ENCODE measurements around the gene SMAD5. TPM values are rescaled to one million over a fixed set of nuclear protein-coding genes. Genes with fewer than 3 reads are reported as not detected.
A peak's percentile ranks its signal among the peaks of the same experiment; 100 is the strongest.

Gene SMAD5
- total and polyA plus RNA-seq, 2 experiments from 2014 or later = 37.5 to 56.6 TPM

DNA sequence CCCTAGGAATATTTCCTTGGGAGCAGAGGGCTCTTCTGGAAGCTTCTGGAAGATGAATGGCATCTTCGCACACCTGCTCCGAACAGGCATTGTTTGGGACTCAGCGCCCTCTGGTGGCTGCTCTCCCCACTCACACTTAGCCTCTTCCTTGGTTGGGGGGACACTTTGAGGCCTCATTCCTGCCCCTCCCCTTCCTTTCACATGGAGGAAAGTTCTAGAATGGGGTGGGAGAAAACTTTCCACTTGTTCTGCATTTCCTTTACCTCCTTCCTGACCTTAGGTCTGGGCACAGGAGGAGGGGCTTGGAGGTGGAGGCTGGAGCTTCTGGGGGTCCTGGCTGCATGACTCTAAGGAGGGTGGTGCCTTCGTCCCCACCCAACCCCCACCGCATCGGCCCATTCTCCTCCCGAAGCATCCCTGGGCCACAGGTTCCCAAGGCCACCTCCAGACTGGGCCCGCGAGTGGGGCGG lies 79.6 kb downstream of the SMAD5 start:
- H3K27ac Mint-ChIP-seq = no peak overlapping the region
- no peaks in the 10 kb centered on the region for H3F3A ChIP-seq (replicated peaks; ENCODE audit: low read depth)
- no peaks in the 10 kb centered on the region for H3K9me3 Mint-ChIP-seq
- H3K79me2 ChIP-seq (replicated peaks; ENCODE audit: insufficient read depth) = no peaks in the 10 kb centered on the region
- no peak overlapping the region for H3K4me2 ChIP-seq
- no peaks in the 10 kb centered on the region for H3K9me2 ChIP-seq (ENCODE audit: insufficient read depth)
- no peak overlapping the region for H3K4me3 ChIP-seq
- H3K27me3 ChIP-seq (ENCODE audit: insufficient read depth) = peaks cover 18% of the 10 kb centered on the region; the same call in 1 of the 2 replicates
- TF ChIP-seq STAT1 (IDR thresholded peaks at IDR 0.05; ENCODE audit: unreplicated experiment) = no peak
- TF ChIP-seq, protein P1, sequence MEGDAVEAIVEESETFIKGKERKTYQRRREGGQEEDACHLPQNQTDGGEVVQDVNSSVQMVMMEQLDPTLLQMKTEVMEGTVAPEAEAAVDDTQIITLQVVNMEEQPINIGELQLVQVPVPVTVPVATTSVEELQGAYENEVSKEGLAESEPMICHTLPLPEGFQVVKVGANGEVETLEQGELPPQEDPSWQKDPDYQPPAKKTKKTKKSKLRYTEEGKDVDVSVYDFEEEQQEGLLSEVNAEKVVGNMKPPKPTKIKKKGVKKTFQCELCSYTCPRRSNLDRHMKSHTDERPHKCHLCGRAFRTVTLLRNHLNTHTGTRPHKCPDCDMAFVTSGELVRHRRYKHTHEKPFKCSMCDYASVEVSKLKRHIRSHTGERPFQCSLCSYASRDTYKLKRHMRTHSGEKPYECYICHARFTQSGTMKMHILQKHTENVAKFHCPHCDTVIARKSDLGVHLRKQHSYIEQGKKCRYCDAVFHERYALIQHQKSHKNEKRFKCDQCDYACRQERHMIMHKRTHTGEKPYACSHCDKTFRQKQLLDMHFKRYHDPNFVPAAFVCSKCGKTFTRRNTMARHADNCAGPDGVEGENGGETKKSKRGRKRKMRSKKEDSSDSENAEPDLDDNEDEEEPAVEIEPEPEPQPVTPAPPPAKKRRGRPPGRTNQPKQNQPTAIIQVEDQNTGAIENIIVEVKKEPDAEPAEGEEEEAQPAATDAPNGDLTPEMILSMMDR (conservative IDR thresholded peaks at IDR 0.05; ENCODE audit: low read depth in 2 of 2) = peak; percentile 97 to 98
- DNase-seq (ENCODE audit: low spot score) (peak; percentile 80), ATAC-seq (peak; percentile 75)
- H3K27ac ChIP-seq (ENCODE audit: low read depth) = no peak overlapping the region
- peaks cover 34% of the 10 kb centered on the region for H3K27me3 Mint-ChIP-seq (ENCODE audit: insufficient read depth, low read depth, poor library complexity)
- no peak overlapping the region for H3K4me3 Mint-ChIP-seq
- no peak overlapping the region for H2AFZ ChIP-seq
- no peaks in the 10 kb centered on the region for H3K36me3 Mint-ChIP-seq (ENCODE audit: low read depth)
- H3K4me1 Mint-ChIP-seq = peaks cover 8% of the 10 kb centered on the region; the same call in 1 of the 3 replicates
- H3K36me3 ChIP-seq (ENCODE audit: insufficient read depth) = no peaks in the 10 kb centered on the region
- no peaks in the 10 kb centered on the region for H4K20me1 ChIP-seq (replicated peaks; ENCODE audit: insufficient read depth)
- no peaks in the 10 kb centered on the region for H3K4me1 ChIP-seq (ENCODE audit: insufficient read depth)

DNA sequence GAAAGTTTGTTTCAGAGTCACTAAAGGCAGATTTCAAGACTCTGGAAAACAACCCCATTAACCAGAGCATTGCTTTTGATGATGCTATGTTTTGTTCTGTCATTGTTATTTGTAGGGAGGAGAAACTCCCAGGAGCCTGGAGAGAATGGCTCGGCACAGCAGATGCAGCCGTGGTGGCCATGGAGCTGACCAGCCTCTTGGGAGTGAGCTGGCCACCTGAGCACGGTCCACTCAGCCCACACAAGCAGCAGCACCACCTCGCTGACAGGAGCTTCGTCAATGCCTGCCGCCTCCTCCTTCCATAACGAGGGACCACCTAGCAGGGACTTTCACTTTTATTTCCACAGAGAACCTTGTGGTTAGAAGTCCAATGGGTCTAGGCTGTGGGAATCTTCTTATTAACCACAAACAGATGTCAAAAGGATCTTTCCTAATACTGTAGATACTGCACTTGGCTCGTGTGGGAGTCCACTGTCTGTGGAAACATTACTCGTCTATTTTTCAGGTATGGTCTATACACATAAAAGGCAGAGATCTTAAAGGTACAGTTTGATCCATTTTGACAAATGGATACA lies 81.4 kb downstream of the SMAD5 start:
- no peak overlapping the region for H3K27ac ChIP-seq (ENCODE audit: low read depth)
- peaks cover 2% of the 10 kb centered on the region; the same call in 1 of the 3 replicates for H3K36me3 Mint-ChIP-seq (ENCODE audit: low read depth)
- H3K36me3 ChIP-seq (ENCODE audit: insufficient read depth) = no peaks in the 10 kb centered on the region
- no peaks in the 10 kb centered on the region; the same call in 2 of the 3 replicates for H3K9me3 Mint-ChIP-seq
- no peak overlapping the region for H2AFZ ChIP-seq
- H3K27me3 ChIP-seq (ENCODE audit: insufficient read depth) = 0 out of 2 replicates have a peak, but pooled peaks cover 3% of the 10 kb centered on the region
- peaks cover 19% of the 10 kb centered on the region for H3K27me3 Mint-ChIP-seq (ENCODE audit: insufficient read depth, low read depth, poor library complexity)
- H3K4me1 ChIP-seq (ENCODE audit: insufficient read depth) = no peaks in the 10 kb centered on the region
- no peaks in the 10 kb centered on the region for H3K79me2 ChIP-seq (replicated peaks; ENCODE audit: insufficient read depth)
- DNase-seq (ENCODE audit: low spot score) = no peak
- no peak overlapping the region for H3K4me2 ChIP-seq
- TF ChIP-seq ZNF331 (CRISPR knock-in tag; IDR thresholded peaks at IDR 0.05; ENCODE audit: low read depth) = no peak
- no peak for TF ChIP-seq STAT1 (IDR thresholded peaks at IDR 0.05; ENCODE audit: unreplicated experiment)
- no peak for TF ChIP-seq EZH2phosphoT487 (IDR thresholded peaks at IDR 0.05; ENCODE audit: unreplicated experiment)
- TF ChIP-seq, protein P2, sequence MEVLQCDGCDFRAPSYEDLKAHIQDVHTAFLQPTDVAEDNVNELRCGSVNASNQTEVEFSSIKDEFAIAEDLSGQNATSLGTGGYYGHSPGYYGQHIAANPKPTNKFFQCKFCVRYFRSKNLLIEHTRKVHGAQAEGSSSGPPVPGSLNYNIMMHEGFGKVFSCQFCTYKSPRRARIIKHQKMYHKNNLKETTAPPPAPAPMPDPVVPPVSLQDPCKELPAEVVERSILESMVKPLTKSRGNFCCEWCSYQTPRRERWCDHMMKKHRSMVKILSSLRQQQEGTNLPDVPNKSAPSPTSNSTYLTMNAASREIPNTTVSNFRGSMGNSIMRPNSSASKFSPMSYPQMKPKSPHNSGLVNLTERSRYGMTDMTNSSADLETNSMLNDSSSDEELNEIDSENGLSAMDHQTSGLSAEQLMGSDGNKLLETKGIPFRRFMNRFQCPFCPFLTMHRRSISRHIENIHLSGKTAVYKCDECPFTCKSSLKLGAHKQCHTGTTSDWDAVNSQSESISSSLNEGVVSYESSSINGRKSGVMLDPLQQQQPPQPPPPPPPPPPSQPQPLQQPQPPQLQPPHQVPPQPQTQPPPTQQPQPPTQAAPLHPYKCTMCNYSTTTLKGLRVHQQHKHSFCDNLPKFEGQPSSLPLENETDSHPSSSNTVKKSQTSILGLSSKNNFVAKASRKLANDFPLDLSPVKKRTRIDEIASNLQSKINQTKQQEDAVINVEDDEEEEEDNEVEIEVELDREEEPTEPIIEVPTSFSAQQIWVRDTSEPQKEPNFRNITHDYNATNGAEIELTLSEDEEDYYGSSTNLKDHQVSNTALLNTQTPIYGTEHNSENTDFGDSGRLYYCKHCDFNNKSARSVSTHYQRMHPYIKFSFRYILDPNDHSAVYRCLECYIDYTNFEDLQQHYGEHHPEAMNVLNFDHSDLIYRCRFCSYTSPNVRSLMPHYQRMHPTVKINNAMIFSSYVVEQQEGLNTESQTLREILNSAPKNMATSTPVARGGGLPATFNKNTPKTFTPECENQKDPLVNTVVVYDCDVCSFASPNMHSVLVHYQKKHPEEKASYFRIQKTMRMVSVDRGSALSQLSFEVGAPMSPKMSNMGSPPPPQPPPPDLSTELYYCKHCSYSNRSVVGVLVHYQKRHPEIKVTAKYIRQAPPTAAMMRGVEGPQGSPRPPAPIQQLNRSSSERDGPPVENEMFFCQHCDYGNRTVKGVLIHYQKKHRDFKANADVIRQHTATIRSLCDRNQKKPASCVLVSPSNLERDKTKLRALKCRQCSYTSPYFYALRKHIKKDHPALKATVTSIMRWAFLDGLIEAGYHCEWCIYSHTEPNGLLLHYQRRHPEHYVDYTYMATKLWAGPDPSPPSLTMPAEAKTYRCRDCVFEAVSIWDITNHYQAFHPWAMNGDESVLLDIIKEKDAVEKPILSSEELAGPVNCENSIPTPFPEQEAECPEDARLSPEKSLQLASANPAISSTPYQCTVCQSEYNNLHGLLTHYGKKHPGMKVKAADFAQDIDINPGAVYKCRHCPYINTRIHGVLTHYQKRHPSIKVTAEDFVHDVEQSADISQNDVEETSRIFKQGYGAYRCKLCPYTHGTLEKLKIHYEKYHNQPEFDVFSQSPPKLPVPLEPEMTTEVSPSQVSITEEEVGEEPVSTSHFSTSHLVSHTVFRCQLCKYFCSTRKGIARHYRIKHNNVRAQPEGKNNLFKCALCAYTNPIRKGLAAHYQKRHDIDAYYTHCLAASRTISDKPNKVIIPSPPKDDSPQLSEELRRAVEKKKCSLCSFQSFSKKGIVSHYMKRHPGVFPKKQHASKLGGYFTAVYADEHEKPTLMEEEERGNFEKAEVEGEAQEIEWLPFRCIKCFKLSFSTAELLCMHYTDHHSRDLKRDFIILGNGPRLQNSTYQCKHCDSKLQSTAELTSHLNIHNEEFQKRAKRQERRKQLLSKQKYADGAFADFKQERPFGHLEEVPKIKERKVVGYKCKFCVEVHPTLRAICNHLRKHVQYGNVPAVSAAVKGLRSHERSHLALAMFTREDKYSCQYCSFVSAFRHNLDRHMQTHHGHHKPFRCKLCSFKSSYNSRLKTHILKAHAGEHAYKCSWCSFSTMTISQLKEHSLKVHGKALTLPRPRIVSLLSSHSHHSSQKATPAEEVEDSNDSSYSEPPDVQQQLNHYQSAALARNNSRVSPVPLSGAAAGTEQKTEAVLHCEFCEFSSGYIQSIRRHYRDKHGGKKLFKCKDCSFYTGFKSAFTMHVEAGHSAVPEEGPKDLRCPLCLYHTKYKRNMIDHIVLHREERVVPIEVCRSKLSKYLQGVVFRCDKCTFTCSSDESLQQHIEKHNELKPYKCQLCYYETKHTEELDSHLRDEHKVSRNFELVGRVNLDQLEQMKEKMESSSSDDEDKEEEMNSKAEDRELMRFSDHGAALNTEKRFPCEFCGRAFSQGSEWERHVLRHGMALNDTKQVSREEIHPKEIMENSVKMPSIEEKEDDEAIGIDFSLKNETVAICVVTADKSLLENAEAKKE (CRISPR knock-in tag; IDR thresholded peaks at IDR 0.05) = no peak
- TF ChIP-seq POLR2AphosphoS5 (IDR thresholded peaks at IDR 0.05; ENCODE audit: low read depth) = no peak
- H3K9me2 ChIP-seq (ENCODE audit: insufficient read depth) = no peaks in the 10 kb centered on the region
- no peaks in the 10 kb centered on the region for H4K20me1 ChIP-seq (replicated peaks; ENCODE audit: insufficient read depth)
- no peaks in the 10 kb centered on the region for H3F3A ChIP-seq (replicated peaks; ENCODE audit: low read depth)
- no peak for ATAC-seq
- no peak overlapping the region for H3K27ac Mint-ChIP-seq
- no peak overlapping the region for H3K4me3 ChIP-seq
- peaks cover 8% of the 10 kb centered on the region; the same call in 1 of the 3 replicates for H3K4me1 Mint-ChIP-seq
- no peak overlapping the region for H3K4me3 Mint-ChIP-seq
